Activated CD4-positive, alpha-beta T cell treated with anti-CD3 and anti-CD28 coated beads, Interleukin-2, amount 50 U/mL, for 24 hours (primary cell): Measurements from ENCODE around the gene HIC2.
"Not testable (repeated sequence)": the region's sequence is repeated elsewhere in the genome, so short reads cannot be mapped to it uniquely, and the experiment has no call there.

Experiments
- DNase-seq, 2 donors: peaks; one replicate each; pipeline ENCODE4 v3.0.0-alpha.2; 2020; ENCODE audit warnings: low read depth in 1 of 2, low spot score in 1 of 2

Gene HIC2

DNA sequence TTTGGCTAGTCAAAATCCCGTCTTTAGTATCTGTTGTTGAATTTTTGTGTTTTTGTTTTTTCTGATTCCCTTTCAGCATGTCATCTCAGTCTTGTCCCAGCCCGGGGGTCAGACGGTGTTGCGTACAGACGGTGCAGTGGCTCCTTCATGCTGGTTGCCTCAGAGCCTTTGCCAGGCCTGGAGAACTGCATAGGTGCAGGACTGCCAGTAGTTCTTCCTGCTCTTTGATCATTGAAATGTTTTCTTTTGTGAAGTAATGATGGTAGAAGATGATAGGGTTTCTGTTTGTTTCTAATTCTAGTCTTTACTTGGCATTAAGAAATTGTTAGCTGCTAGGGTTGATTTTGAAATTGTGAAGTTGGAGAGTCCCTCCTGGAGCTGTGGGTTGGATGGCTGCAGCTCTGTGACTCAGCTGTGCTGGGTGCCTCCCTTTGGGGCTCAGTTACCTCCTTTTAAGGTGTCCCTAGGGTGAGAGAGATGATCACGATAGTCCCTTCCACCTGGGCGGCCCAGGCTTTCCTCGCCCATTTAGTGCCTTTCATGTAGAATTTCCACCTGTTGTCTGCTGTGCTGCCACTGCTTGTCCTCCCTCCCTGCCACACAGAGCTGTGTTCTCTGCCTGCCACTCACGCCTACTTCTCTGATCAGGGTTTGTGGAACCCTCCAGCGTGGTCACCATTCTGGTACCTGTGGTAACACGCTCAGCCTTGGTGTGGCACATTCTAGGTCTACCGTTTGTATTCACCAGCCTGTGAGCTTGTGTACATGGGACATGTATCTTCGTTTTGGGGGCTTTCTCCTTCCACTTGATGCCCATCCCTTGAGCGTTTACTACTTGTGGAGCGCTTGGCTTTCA, 17.4 kb downstream of the HIC2 start:
- not testable (repeated sequence) for DNase-seq

DNA sequence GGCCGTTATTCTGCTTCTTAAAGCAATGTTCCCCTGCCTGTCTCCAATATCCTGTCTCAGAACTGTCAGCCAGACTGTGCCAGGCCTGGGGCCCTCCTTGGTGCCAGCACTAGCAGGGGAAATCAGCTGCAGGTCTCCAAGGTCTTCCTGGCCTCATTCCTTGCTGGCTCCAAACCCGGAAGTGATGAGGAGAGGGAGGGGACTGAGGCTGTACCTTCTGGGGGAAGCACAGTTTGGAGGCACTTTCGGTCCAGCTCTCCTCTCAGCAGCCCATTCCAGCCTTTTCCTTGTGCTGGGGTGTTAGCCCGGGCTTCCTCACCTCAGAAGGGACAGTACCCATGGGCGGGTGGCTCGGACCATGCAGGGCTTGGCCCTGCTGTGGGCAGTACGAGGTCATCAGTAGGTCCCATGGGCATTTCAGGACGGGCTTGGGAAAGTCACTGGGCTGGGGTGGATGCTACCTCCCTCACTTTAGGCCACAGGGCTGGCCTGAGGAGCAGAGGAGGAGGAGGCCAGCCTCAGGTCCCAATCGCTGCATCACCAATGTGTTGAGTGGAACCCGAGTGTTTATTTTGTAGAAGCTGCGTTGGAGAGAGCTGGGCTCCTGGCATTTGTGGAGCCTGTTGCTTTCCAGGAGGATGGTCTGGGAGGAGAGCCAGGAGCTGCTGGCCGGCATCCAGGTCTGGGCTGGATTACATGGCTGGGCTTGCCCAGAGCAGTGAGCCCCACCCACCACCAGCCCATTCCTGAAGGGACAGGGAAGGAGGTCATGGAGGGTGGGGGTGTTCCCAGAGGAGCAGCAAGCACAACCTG, 19.0 kb downstream of the HIC2 start:
- DNase-seq, result not testable (repeated sequence)

DNA sequence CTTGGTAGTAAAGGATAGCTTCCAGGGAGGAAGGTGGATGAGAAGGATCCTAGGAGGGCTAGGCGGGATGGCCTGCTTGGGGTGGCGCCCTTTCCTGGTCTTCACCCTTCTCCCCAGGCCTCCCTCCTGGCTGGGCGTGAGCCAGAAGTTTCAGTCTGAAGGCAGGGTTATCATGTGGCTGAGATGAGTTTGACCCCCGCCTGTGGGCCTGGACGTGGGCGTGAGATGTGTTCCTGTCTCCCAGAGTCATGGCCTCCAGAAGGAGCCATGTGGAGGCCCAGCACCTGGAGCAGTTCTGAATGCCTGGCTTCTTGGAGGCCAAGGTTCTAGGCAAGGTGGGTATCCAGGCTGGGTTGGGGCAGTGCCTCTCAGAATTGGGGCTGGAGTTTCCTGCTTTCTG, 20.8 kb downstream of the HIC2 start:
- not testable (repeated sequence) for DNase-seq

DNA sequence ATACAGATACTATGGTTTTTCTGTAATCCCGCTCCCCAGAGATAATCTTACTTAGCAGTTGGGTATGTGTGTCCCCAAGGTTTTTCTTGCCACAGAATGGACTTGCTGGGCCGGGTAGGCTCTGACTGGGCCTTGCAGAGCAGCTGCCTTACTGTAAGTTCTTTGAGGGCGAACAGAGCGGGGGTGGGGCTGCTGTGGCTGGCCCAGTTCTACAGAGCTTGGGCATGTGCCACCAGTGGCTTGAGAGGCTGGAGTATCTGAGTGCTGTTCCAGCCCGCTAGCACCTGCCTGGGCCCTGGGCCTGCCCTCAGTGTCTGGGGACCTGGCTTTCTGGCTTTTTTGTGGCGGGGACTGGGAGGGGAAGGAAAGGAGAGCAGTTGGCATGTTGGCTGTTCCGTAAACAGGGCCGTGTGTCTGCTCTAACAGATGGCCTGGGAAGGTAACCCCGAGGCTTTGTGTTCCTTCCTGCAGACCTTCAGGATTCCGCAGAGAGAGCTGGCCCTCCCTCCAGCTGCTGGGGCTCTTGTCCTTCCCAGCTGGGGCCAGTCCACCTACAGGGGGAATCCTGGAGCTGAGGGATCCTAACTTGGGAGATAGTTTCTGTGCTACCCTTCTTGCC, 23.0 kb downstream of the HIC2 start:
- DNase-seq, result not testable (repeated sequence)

DNA sequence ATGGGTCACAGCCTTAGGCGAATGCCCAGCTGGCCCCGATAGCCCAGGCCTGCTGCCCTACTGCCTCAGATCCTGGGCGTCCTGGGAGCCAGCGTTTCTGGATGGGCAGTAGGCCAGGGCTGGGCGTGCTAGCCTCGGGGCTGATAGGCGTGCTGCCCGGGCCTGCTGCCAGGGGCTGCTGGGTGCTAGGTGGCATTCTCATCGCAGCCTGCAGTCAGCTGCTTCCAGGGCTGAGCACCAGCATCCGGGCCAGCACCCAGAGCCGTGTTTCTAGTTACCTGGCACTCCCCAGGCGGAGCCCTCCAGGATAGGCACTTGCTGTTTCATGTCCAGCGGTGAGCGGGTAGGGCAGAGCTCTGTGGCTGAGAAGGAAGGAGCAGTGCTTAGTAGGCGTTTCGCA, 23.5 kb downstream of the HIC2 start:
- DNase-seq, result not testable (repeated sequence)

DNA sequence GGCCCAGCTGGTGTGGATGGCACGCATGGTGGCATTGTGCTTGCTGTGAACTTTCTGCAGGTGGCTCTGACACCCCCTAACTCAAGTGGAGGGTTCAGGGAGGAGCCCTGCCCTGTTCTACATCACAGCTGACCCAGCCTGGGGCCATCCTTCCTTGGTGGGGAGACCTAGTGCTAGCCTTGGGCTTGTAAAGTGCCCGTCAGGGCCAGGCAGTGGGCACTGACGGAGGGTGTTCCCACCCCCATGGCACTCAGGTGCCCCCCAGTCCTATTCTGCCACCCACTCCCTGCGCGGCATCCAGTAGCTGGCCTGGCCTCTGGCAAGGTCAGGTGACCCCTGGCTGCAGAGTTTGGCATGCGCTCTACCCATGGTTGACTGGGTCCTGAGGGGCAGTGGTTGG, 24.0 kb downstream of the HIC2 start:
- not testable (repeated sequence) for DNase-seq

DNA sequence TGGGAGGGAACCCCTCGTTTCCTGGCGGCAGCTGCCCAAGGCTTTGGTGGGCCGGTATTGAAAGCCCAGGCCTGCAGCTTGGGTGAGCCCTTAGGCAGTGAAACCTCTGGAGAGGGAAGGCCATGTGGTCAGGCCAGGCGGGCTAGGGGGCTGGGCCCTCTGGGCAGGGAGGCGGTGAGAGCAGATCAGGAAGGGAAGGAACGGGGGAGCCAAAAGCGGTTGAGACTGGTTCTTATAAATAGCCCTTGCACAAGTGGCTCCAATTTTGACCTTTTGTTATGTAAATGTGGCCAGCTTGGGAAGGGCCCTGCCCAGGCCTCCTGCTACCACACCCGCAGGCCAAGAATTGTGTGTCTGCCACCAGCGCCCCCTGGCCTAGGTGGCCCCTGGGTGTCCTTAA, 25.0 kb downstream of the HIC2 start:
- DNase-seq, result not testable (repeated sequence)

DNA sequence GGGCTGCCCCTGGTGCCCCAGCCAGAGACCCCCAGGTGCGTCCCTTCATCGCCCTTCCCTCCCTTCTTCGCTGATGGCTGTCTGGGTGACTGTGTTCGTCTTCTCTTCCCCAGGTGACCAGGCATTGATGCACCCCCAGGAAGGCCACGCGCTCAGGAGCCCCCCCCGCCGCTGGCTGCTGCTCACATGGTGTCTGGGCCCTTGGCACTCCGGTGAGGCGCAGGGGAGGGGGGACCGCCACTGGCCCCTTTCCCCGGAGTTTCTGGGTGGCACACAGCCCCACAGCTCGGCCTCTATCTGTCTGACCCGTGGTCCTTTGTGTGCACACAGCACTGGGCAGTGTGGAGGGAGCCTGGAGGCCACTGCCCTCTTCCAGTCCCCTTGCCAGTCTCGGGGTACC, 25.5 kb downstream of the HIC2 start:
- not testable (repeated sequence) for DNase-seq

DNA sequence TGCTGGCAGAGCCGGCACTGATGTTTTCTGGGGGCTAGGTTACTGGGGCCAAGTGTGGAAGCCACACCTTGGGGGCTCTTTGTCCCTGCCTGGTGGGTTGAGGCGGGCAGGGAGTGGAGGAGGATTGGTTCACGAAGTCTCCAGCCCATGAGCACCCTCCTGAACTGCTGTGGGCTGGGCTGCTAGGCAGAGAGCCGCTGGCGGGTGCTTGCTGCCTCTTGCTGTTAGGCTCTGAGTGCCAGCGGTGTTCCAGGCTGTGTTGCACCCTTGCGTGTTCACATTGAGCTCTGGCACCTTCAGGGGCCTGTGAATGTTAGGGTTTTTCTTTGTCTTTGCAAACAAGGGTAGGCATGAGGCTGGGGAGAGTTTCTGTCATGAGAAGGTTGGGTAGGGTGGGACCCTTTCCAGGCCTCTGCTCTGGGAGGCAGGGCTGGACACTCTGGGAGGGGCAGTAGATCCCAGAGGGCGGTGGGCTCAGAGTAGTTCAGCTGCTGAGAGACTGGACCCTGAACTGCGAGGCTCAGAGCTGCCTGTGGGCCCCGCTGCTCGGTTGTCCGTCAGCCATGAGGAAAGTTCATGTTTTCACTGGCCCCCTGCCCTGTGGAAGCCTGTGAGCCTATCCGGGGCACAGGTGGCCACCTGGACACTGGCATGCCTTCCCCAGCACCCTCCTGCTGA, 26.0 kb downstream of the HIC2 start:
- no peak for DNase-seq

DNA sequence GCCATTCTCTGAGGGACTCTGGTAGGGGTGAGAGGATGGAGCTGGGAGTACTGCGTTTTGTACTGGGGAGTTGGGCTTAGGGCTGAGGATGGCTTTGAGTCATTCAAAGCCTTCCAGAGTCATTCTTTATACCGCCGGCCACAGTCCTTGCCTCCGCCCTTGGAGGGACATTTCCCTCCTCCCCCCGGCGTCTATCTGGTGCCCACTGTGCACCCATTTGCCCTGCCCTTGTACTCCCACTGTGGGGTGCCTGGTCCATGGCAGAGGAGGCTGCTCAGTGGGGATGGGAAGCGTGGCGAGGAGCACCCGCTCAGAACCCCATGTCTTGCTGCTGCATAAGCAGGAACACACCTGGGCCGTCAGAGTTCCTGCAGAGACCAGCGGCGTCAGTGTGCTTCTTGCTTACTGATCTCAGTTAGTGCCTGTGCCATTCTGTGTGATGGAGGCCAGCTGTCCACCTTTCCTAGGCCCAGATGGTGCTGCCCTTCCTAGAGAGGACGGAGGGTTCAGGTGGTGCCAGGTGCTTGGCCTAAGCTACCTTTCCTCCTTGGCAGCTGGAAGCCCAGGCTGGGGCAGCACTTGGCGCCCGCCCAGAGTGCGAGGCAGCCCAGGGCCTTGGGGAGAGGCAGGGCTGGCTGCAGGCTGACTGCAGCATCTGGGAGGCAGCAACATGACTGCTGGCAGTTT, 26.7 kb downstream of the HIC2 start:
- DNase-seq, result no peak

DNA sequence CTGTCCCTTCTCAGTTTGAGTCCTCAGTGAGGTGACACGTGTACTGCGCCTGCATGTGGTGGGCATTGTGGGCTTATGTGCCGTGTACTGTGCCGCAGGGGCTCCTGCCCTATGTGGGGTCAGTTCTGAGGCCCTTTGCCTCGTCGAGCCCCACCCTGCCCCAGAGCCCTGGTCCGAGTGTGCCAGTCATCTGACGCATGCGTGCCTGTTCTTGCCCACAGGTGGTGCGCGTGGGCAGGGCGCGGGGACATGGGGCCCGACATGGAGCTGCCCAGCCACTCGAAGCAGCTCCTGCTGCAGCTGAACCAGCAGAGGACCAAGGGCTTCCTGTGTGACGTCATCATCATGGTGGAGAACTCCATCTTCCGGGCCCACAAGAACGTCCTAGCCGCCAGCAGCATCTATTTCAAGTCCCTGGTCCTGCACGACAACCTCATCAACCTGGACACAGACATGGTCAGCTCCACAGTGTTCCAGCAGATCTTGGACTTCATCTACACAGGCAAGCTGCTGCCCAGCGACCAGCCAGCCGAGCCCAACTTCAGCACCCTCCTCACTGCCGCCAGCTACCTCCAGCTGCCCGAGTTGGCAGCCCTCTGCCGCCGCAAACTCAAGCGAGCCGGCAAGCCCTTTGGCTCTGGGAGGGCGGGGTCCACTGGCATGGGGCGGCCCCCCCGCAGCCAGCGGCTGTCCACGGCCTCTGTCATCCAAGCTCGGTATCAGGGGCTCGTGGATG, 27.7 kb downstream of the HIC2 start:
- DNase-seq, result no peak

DNA sequence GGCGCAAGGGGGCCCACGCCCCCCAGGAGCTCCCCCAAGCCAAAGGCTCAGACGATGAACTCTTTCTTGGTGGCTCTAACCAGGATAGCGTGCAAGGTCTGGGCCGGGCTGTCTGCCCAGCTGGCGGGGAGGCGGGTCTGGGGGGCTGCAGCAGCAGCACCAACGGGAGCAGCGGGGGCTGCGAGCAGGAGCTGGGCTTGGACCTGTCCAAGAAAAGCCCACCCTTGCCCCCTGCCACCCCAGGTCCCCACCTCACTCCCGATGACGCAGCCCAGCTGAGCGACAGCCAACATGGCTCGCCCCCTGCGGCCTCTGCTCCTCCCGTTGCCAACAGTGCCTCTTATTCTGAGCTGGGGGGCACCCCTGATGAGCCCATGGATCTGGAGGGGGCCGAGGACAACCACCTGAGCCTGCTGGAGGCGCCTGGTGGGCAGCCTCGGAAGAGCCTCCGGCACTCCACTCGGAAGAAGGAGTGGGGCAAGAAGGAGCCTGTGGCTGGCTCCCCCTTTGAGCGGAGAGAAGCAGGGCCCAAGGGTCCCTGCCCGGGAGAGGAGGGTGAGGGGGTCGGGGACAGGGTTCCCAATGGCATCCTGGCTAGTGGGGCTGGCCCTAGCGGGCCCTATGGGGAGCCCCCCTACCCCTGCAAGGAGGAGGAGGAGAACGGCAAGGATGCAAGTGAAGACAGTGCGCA, 28.4 kb downstream of the HIC2 start:
- no peak for DNase-seq

DNA sequence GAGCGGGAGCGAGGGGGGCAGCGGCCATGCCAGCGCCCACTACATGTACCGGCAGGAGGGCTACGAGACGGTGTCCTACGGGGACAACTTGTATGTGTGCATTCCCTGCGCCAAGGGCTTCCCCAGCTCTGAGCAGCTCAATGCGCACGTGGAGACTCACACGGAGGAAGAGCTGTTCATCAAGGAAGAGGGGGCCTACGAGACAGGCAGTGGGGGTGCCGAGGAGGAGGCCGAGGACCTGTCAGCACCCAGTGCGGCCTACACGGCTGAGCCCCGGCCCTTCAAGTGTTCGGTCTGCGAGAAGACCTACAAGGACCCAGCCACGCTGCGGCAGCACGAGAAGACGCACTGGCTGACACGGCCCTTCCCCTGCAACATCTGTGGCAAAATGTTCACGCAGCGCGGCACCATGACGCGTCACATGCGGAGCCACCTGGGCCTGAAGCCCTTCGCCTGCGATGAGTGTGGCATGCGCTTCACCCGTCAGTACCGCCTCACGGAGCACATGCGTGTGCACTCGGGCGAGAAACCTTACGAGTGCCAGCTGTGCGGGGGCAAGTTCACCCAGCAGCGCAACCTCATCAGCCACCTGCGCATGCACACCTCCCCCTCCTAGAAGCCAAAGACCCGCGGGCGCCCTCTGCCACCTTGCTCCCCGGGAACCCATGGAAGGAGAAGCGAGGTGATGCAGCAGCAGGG, 29.1 kb downstream of the HIC2 start:
- DNase-seq, result no peak

DNA sequence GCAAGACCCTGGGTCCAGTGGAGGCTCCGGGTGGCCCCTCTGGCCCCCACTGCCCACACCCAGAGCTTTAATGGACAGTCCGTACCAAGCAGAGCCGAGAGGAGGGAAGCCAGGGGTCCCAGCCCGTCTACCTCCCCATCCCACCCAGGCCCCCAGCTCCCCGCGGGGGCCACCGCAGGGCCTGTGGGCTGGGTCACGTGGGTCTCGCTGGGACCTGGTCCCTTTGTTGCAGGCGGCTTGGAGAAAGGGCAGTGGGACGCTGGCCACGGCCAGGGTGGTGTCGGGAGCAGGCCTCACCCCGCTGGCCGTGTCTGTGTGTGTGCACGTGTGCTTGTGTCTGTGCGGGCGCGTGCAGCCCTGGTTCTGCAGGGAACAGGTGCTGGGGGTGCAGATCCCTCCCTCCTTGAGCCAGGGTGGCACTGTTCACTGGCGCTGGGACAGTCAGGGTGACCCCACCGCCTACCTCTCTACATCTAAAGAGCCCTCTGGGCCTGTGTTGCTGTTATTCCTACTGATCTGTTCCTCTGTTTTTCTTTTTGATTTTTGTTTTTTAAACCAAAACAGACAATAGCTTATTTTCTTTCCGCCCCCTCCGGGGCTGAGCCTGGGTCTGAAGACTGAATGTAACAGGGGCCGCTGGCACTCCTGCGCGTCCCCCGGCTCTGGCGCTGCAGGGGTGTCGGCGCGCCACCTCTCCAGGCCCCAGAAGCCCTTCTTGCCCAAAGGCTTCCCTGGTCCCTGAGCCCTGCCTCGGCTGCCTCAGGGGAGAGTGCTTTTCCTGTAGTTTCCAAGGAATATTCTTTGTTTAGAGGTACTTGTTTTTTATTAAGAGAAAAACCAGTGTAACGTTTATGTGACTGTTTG, 29.9 kb downstream of the HIC2 start:
- no peak for DNase-seq

DNA sequence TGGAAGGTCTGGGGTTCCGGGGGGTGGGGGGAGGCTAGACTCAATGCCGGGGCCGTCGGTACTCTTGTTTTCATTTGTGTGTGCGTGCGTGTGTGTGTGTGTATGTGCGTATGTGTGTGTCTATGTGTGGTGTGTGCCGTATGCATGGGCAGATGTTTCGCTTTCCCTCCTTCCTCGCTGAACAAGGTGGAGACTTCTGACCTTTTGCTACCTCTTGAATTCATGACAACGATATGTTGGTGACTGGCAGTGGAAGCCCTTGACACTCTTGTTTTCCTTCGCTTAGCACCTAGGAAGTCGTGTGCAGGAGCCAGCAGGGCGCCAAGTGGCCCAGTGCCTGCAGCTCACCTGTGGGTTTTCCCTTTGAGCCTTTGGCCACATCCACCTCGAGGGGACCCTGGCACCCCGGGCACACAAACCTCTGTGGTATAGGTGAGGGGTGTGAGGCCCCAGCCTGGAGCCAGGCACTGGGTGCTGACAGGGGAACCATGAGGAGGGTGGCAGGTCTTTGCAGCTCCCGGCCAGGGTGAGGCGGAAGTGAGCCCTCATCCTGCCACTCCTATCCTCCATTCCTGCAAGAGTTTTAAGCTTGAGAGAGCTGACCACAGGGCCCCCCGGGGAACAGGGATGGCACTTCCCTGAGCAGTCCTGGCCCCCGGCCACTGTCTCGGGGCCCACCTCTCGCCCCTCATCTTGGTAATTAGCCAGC, 30.7 kb downstream of the HIC2 start:
- DNase-seq, result no peak

DNA sequence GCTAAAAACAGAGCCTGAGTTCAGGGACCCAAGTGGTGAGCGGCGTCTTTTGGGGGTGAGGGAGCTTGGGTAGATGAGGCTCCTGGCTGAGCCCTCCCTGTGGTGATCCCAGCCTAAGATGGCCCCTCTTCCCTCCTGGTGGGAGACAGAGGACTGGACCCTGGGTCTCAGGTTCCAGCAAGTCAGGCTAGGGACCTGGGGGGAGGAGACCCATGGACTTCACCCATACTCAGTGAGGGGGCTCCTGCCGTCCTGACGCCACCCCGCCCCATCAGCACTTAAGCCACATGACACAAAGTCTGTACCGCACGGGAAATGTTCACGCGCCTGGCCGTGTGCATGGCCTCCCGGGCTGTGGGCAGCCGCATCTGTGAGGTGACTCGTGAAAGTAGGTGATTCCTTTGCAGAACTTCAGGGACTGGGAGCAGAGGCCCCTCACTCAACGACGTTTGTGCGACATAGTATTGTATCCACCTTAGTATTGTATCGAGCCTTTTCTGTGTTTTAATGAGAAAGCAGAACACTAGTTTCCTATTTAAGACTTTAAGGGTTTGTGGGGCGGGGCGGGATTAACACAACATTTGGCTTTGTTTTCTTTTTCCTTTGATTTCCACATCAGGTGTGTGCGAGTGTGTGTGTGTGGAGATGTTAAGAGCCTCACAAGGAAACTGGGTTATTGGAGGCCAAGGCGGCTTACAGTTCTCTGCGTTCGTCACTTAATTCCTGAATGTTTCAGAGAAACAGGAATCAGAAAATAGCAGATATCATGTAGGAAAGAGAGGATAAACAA, 31.7 kb downstream of the HIC2 start:
- no peak for DNase-seq
